HepG2 (cell line): Measurements from ENCODE around the gene IGFALS. TPM values are rescaled to one million over a fixed set of nuclear protein-coding genes. Genes with fewer than 3 reads are reported as not detected.

ENCODE experiments used
- ATAC-seq: fragments of 200-7000 bp; cut with Tn5 transposase; 3 replicates; pipeline ENCODE4 v1.9.1; 2020; ENCODE audit warnings: mild to moderate bottlenecking, moderate library complexity
- BruUV-seq: library from RNA; stranded (reverse); fragments of 400-500 nt; replicated peaks from 2 replicates; lab custom pipeline; 2021; lab: Mats Ljungman, UMichigan
- CTCF ChIA-PET: fragments of 300-600 bp; formaldehyde crosslinking; extraction: SDS; loops from one replicate; lab custom pipeline; 2021; ENCODE audit warnings: low total read pairs, inconsistent platforms, low intra/inter-chr PET ratio; lab: Yijun Ruan, JAX
- POLR2A ChIA-PET: fragments of 350-600 bp; sonication (Branson Sonifier 250); formaldehyde crosslinking; loops from one replicate; lab custom pipeline; 2020; ENCODE audit warnings: antibody characterized with exemption, inconsistent platforms; lab: Yijun Ruan, JAX
- DNase-seq: peaks from one replicate; pipeline ENCODE4 v3.0.0-alpha.2; 2015; ENCODE audit warnings: low spot score
- FAIRE-seq: peaks from 3 replicates; lab custom pipeline; 2011; peaks lifted over from hg19 to GRCh38; lab: Jason Lieb, UNC
- H2AFZ ChIP-seq: one replicate; pipeline ENCODE4 v1.6.1; 2011; ENCODE audit warnings: low read length, inconsistent platforms
- H3K27ac ChIP-seq: fragments of 300-600 bp; 3 replicates; pipeline ENCODE4 v1.8.0; 2011; ENCODE audit warnings: mixed run types, mild to moderate bottlenecking, mixed read lengths, low read length, inconsistent platforms; ENCODE audit not compliant: insufficient read depth; ENCODE audit errors: extremely low read length
- H3K27me3 ChIP-seq, 2 experiments: fragments of 200-600 bp in 1 of 2; 2 replicates in 1 of 2; 3 replicates in 1 of 2; pipeline versions ENCODE4 v1.6.0 to v1.8.0; 2011; ENCODE audit warnings: low read length in 2 of 2, mild to moderate bottlenecking in 2 of 2, moderate library complexity in 2 of 2, inconsistent platforms in 1 of 2; ENCODE audit not compliant: insufficient read depth in 2 of 2, control insufficient read depth in 1 of 2
- H3K36me3 ChIP-seq, 2 experiments: fragments of 200-600 bp in 1 of 2; replicated peaks in 1 of 2; 2 replicates in 1 of 2; 3 replicates in 1 of 2; pipeline versions ENCODE4 v1.5.1 to v1.8.0; 2011; ENCODE audit warnings: low read length in 2 of 2, inconsistent platforms in 1 of 2; ENCODE audit not compliant: insufficient read depth in 2 of 2, control insufficient read depth in 1 of 2
- H3K4me1 ChIP-seq: 2 replicates; pipeline ENCODE4 v1.5.1; 2012; ENCODE audit warnings: low read length, inconsistent platforms; ENCODE audit not compliant: insufficient read depth
- H3K4me2 ChIP-seq: 2 replicates; pipeline ENCODE4 v1.6.0; 2011; ENCODE audit warnings: low read depth, low read length, inconsistent platforms
- H3K4me3 ChIP-seq, 3 experiments: fragments of 200-600 bp in 1 of 3; sonication (generic), shearing (Covaris generic) in 1 of 3; replicated peaks in 1 of 3; 2 replicates each; pipeline ENCODE4 v1.5.1; 2011 to 2016; ENCODE audit warnings: low read length in 3 of 3, inconsistent platforms in 2 of 3, low read depth in 2 of 3, mild to moderate bottlenecking in 2 of 3, control low read depth in 1 of 3, mixed read lengths in 1 of 3; ENCODE audit not compliant: insufficient read depth in 1 of 3
- H3K79me2 ChIP-seq: one replicate; pipeline ENCODE4 v1.6.1; 2011; ENCODE audit warnings: low read length, inconsistent platforms; ENCODE audit not compliant: insufficient read depth
- H3K9ac ChIP-seq: 2 replicates; pipeline ENCODE4 v1.6.0; 2011; ENCODE audit warnings: mild to moderate bottlenecking, low read depth, low read length, inconsistent platforms; ENCODE audit not compliant: insufficient read depth
- H3K9me3 ChIP-seq: 2 replicates; pipeline ENCODE4 v1.5.1; 2012; ENCODE audit warnings: mild to moderate bottlenecking, low read length
- H4K20me1 ChIP-seq: 2 replicates; pipeline ENCODE4 v1.6.0; 2011; ENCODE audit warnings: inconsistent platforms, mild to moderate bottlenecking, low read length, moderate library complexity; ENCODE audit not compliant: insufficient read depth
- AKAP8 ChIP-seq: sonication (generic); formaldehyde crosslinking; IDR thresholded peaks from 2 replicates; pipeline ENCODE4 v1.5.1; 2020; ENCODE audit warnings: mild to moderate bottlenecking, missing genetic modification reagents
- ZBTB38 ChIP-seq: sonication (generic); formaldehyde crosslinking; IDR thresholded peaks from 2 replicates; pipeline ENCODE4 v1.5.1; 2020; ENCODE audit warnings: mild to moderate bottlenecking, missing genetic modification reagents
- ZBTB40 ChIP-seq, 2 experiments: fragments of 450-650 bp in 1 of 2; sonication (generic) in 1 of 2; formaldehyde crosslinking in 1 of 2; IDR thresholded peaks; 2 replicates each; pipeline versions ENCODE4 v1.6.1 to v1.8.0; 2016 to 2022; ENCODE audit warnings: antibody characterized with exemption in 1 of 2, mild to moderate bottlenecking in 1 of 2, missing genetic modification reagents in 1 of 2
- ZNF207 ChIP-seq: fragments of 450-650 bp; IDR thresholded peaks from 2 replicates; pipeline ENCODE4 v1.6.1; 2016; ENCODE audit warnings: antibody characterized with exemption, borderline replicate concordance
- ZNF329 ChIP-seq: sonication (generic); formaldehyde crosslinking; IDR thresholded peaks from 2 replicates; pipeline ENCODE4 v1.9.0; 2021; ENCODE audit warnings: low read depth, mild to moderate bottlenecking, missing genetic modification reagents
- ZNF607 ChIP-seq: sonication (generic); formaldehyde crosslinking; IDR thresholded peaks from 2 replicates; pipeline ENCODE4 v1.5.1; 2020; ENCODE audit warnings: missing genetic modification reagents, mild to moderate bottlenecking, borderline replicate concordance
- WGBS: methylation state at CpG from one replicate; pipeline ENCODE4 v1.1.6; 2017; ENCODE audit warnings: low lambda C conversion rate; 5-methylcytosine and 5-hydroxymethylcytosine counted together
- in situ Hi-C: cut with HindIII; loops from 2 replicates; pipeline ENCODE4 v1.10.0; 2017; ENCODE audit warnings: low pct_unique_long_range_greater_than_20kb; ENCODE audit not compliant: extremely low pct_ligation_motif_present
- intact Hi-C: fragments of 100-400 bp; cut with micrococcal nuclease; formaldehyde crosslinking; loops from one replicate; pipeline ENCODE4 v1.10.0; 2022; ENCODE audit not compliant: unreplicated experiment
- polyA plus RNA-seq, 8 experiments: library from polyadenylated mRNA; depleted of rRNA in 3 of 8; stranded (reverse) in 7 of 8; unstranded in 1 of 8; fragments of >200 nt; fragmentation: Illumina TruSeq in 4 of 8; extraction: Trizol in 4 of 8; gene quantifications; 2 replicates each; pipeline versions ENCODE4 v1.2.1 to v1.2.3, GENCODE V29; 2011 to 2016; ENCODE audit warnings: low read depth in 4 of 8, missing spikeins in 1 of 8, mixed read lengths in 1 of 8; ENCODE audit not compliant: insufficient read depth in 1 of 8
- total RNA-seq, 5 experiments: library from RNA; depleted of rRNA; stranded (reverse); fragments of >200 nt; fragmentation: Illumina TruSeq; extraction: Trizol; gene quantifications; 2 replicates each; pipeline ENCODE4 v1.2.3, GENCODE V29; 2016; ENCODE audit warnings: low read depth in 1 of 5

IGFALS gene
- total and polyA plus RNA-seq, 2 of the 13 experiments (the other 11 are each of a cell fraction or from before 2014, with no cell fraction given), result 0.34 to 2.4 TPM

DNA sequence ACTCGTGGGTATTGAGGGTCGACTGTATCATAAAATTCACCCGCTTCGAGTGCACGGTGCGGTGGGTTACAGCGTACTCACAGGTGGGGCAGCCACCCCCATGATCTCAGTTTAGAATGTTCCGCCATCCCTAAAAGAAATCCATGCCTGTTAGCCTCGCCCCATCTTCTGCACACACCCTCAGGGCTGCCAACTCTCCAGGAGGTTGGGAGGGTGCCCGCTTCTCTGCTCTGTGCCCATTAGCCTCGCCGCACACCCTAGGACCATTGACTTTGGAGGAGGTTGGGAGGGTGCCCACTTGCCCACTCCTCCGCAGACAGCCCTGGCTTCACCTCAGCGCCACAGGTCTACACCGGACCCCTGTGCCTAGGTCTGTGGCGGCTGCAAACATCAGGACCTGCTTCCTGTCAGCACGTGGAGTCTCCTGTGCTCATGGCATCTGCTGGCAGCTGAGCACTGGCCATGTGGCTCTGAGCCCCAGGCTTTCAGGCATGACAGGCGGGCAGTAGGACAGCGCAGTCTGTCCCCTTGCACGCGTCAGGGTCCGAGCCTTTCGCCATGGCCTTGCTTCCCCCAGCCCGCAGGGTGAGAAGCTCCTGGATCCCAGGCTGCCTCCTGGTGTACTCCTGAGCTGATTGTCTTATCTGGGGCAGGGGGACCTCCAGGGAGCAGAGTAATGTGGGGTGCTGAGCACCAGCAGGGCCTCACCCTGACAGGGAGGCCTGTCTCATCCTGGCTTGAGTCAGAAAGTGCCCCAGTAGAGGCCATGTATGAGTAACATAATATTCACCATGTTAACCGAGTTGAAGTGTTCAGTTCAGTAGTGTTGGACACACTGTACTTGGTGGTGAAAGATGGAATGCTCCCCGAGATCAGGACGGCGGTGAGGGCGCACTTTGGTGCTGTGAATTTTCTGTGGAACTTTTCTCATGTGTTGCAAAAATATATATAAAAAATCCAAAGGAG is 44.1 kb downstream of the IGFALS start:
- Histone ChIP-seq H3K27ac (no peak overlapping the region), H2AFZ (no peak overlapping the region), H3K4me3 (no peak overlapping the region), H3K36me3 (peaks cover 12 to 59% of the 10 kb centered on the region in 2 experiments; a peak in 4 of 5 replicates), H4K20me1 (no peaks in the 10 kb centered on the region), H3K9ac (no peak overlapping the region), H3K4me1 (no peaks in the 10 kb centered on the region), H3K9me3 (no peaks in the 10 kb centered on the region), H3K4me2 (no peak overlapping the region), H3K27me3 (no peaks in the 10 kb centered on the region), H3K79me2 (no peaks in the 10 kb centered on the region)
- POLR2A ChIA-PET, result no interaction called here
- ATAC-seq, result no peak
- CTCF ChIA-PET, result no interaction called here
- intact Hi-C loops, result no loop called here
- 96% methylated on average over 28 of the region's 29 CpGs for WGBS
- no peak for FAIRE-seq
- TF ChIP-seq ZNF607 (CRISPR knock-in tag) (no peak), AKAP8 (no peak), ZNF329 (CRISPR knock-in tag) (no peak), ZNF207 (no peak), ZBTB38 (CRISPR knock-in tag) (no peak), ZBTB40 (IDR thresholded peaks at IDR 0.05) (no peak), ZBTB40 (CRISPR knock-in tag; IDR thresholded peaks at IDR 0.05) (no peak)
- DNase-seq, result no peak
- in situ Hi-C loops, result no loop called here
- BruUV-seq, result no TSS peak
